ENCODE results near the gene PROK1. TPM values are rescaled to one million over a fixed set of nuclear protein-coding genes. Genes with fewer than 3 reads are reported as not detected.
"Not testable (repeated sequence)": the region's sequence is repeated elsewhere in the genome, so short reads cannot be mapped to it uniquely, and the experiment has no call there.

The PROK1 gene, protein sequence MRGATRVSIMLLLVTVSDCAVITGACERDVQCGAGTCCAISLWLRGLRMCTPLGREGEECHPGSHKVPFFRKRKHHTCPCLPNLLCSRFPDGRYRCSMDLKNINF
- polyA plus RNA-seq (2012; ENCODE audit: missing spikeins), result not detected

DNA sequence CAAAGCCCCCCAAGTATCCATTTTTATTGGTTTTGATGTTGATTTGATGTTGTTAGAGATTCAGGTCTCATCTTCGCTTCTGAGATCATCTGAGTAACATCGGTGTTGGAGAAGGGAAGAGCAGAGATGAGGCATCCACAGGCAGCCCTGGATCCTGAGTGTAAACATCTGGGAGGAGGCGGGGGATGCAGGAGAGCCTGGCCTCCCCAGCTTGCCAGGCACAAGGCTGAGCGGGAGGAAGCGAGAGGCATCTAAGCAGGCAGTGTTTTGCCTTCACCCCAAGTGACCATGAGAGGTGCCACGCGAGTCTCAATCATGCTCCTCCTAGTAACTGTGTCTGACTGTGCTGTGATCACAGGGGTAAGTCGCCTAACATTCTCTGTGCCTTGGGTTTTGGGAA lies at the start of gene PROK1:
PROK1 (plus strand) TSS at position 221 of the 400 bp plus-strand sequence; CDS start at position 289, 68 bp downstream.
- TF ChIP-seq TAF1 (IDR thresholded peaks at IDR 0.05; ENCODE audit: borderline replicate concordance, low read depth, low read length) (no peak), POLR2AphosphoS5 (IDR thresholded peaks at IDR 0.05; ENCODE audit: low read depth, low read length) (no peak), POLR2A (IDR thresholded peaks at IDR 0.05; ENCODE audit: low read depth, low read length) (no peak)
- no peak for FAIRE-seq

DNA sequence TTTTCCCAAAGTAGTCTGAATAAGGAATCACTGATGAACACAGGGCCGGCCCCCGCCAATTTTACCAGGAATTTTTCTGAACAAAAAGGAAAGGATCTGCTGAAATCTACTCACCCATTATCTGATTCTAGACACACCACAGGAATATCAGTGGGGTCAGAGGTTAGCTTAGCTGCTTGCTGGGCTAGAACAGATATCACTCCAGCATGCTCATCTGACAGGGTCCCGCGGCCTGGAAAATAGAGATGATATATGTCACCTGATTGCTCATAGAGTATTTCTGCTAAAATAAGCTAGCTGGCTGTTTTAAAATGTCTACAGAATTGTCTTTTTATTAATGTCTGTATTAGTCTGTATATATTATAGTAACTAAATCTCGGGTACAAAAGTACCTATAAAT lies 47.1 kb upstream of the PROK1 start:
- DNase-seq (ENCODE audit: insufficient read length) (no peak), FAIRE-seq (no peak)
- TF ChIP-seq POLR2AphosphoS5 (IDR thresholded peaks at IDR 0.05; ENCODE audit: low read depth, low read length), result no peak
- no peak for TF ChIP-seq TAF1 (IDR thresholded peaks at IDR 0.05; ENCODE audit: borderline replicate concordance, low read depth, low read length)
- no peak for TF ChIP-seq POLR2A (IDR thresholded peaks at IDR 0.05; ENCODE audit: low read depth, low read length)

More for the DNA sequence above, at the start of gene PROK1:
- DNase-seq (ENCODE audit: insufficient read length), result no peak

DNA sequence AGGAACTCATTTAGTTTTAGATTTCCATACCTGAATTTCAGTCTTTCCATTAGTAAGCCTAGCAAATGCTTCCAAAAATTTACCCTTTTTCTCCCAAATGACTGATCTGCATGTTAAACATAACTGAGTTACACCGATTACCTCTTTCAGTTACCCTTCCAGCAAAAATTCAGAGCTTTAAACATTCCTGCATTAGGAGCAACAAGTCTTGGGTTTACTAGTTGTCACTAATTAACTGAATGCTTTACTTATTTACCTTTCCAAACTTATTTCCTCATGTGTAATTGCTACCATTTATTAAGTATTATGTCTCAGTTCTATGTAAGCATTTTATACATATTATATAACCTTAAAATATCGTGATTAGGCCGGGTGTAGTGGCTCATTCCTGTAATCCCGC lies 46.5 kb upstream of the PROK1 start:
- no peak for DNase-seq (ENCODE audit: insufficient read length)
- FAIRE-seq, result no peak
- TF ChIP-seq TAF1 (IDR thresholded peaks at IDR 0.05; ENCODE audit: borderline replicate concordance, low read depth, low read length) (no peak), POLR2A (IDR thresholded peaks at IDR 0.05; ENCODE audit: low read depth, low read length) (no peak), POLR2AphosphoS5 (IDR thresholded peaks at IDR 0.05; ENCODE audit: low read depth, low read length) (no peak)

- FAIRE-seq, result not testable (repeated sequence)
Observed at GRCh38 chr1:110406407-110406806, 44.5 kb upstream of the PROK1 start.

GRCh38 chr1:110407260-110408210 lies 43.4 kb upstream of the PROK1 start, which contains the start of gene LAMTOR5:
Gene LAMTOR5, minus strand, starts transcription at chr1:110407694. Its CDS starts 74 bp downstream, at chr1:110407620.
- DNase-seq (ENCODE audit: insufficient read length), result peak; percentile 73
- peak; percentile 99 for FAIRE-seq
- TF ChIP-seq TAF1 (IDR thresholded peaks at IDR 0.05; ENCODE audit: borderline replicate concordance, low read depth, low read length) (peak; percentile 88; the same call in 1 of the 2 replicates), POLR2A (IDR thresholded peaks at IDR 0.05; ENCODE audit: low read depth, low read length) (peak; percentile 89), POLR2AphosphoS5 (IDR thresholded peaks at IDR 0.05; ENCODE audit: low read depth, low read length) (peak; percentile 96)

More at GRCh38 chr1:110406407-110406806, 44.5 kb upstream of the PROK1 start:
- DNase-seq (ENCODE audit: insufficient read length), result not testable (repeated sequence)

DNA sequence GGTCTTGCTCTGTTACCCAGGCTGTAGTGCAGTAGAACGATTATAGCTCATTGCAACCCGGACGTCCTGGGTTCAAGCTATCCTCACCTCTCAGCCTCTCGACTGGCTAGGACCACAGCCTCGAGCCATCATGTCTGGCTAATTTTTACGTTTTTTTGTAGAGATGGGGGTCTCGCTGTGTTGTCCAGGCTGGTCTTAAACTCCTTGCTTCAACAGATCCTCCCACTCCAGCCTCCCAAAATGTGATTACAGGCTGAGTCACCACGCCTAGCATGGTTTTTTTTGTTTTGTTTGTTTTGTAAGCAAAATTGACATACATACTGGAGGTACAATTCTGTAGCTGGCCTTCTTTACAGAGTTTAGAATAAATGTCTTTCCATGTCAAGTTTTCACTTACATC lies 42.5 kb upstream of the PROK1 start:
- TF ChIP-seq POLR2AphosphoS5 (IDR thresholded peaks at IDR 0.05; ENCODE audit: low read depth, low read length), result no peak
- TF ChIP-seq POLR2A (IDR thresholded peaks at IDR 0.05; ENCODE audit: low read depth, low read length), result no peak
- TF ChIP-seq TAF1 (IDR thresholded peaks at IDR 0.05; ENCODE audit: borderline replicate concordance, low read depth, low read length), result no peak
- FAIRE-seq (no peak), DNase-seq (ENCODE audit: insufficient read length) (no peak)

GRCh38 chr1:110409316-110409715 lies 41.6 kb upstream of the PROK1 start:
- DNase-seq (ENCODE audit: insufficient read length) (no peak), FAIRE-seq (no peak)
- TF ChIP-seq POLR2AphosphoS5 (IDR thresholded peaks at IDR 0.05; ENCODE audit: low read depth, low read length) (no peak), TAF1 (IDR thresholded peaks at IDR 0.05; ENCODE audit: borderline replicate concordance, low read depth, low read length) (no peak), POLR2A (IDR thresholded peaks at IDR 0.05; ENCODE audit: low read depth, low read length) (no peak)

GRCh38 chr1:110411173-110411735 lies 39.7 kb upstream of the PROK1 start:
- FAIRE-seq (no peak), DNase-seq (ENCODE audit: insufficient read length) (no peak)
- TF ChIP-seq POLR2AphosphoS5 (IDR thresholded peaks at IDR 0.05; ENCODE audit: low read depth, low read length) (no peak), TAF1 (IDR thresholded peaks at IDR 0.05; ENCODE audit: borderline replicate concordance, low read depth, low read length) (no peak), POLR2A (IDR thresholded peaks at IDR 0.05; ENCODE audit: low read depth, low read length) (no peak)

GRCh38 chr1:110412576-110412975 lies 38.4 kb upstream of the PROK1 start:
- FAIRE-seq (no peak), DNase-seq (ENCODE audit: insufficient read length) (peak; percentile 38)
- TF ChIP-seq TAF1 (IDR thresholded peaks at IDR 0.05; ENCODE audit: borderline replicate concordance, low read depth, low read length) (no peak), POLR2AphosphoS5 (IDR thresholded peaks at IDR 0.05; ENCODE audit: low read depth, low read length) (no peak), POLR2A (IDR thresholded peaks at IDR 0.05; ENCODE audit: low read depth, low read length) (no peak)

GRCh38 chr1:110413045-110413444 lies 37.9 kb upstream of the PROK1 start:
- DNase-seq (ENCODE audit: insufficient read length); FAIRE-seq: not testable (repeated sequence)

- no peak for FAIRE-seq
- TF ChIP-seq TAF1 (IDR thresholded peaks at IDR 0.05; ENCODE audit: borderline replicate concordance, low read depth, low read length) (no peak), POLR2AphosphoS5 (IDR thresholded peaks at IDR 0.05; ENCODE audit: low read depth, low read length) (no peak), POLR2A (IDR thresholded peaks at IDR 0.05; ENCODE audit: low read depth, low read length) (no peak)
- DNase-seq (ENCODE audit: insufficient read length), result no peak
Observed at GRCh38 chr1:110418729-110419128, 32.2 kb upstream of the PROK1 start.
